HG02840 (cell line): ENCODE measurements around the gene WDR33.

Experiments
- ATAC-seq: cut with Tn5 transposase; IDR thresholded peaks from one replicate; pipeline ENCODE4 v1.9.1; 2021; ENCODE audit warnings: mild to moderate bottlenecking, moderate library complexity, moderate number of reproducible peaks; ENCODE audit not compliant: unreplicated experiment, low FRiP score

Gene WDR33

GRCh38 chr2:127769587-127769986 lies 41.4 kb downstream of the WDR33 start:
- ATAC-seq: no peak

- ATAC-seq: no peak
These were observed 42.0 kb downstream of the WDR33 start for GRCh38 chr2:127768775-127769479.

- no peak for ATAC-seq
These were observed 47.2 kb downstream of the WDR33 start for GRCh38 chr2:127763776-127764175.

- no peak for ATAC-seq
These were observed 48.1 kb downstream of the WDR33 start for GRCh38 chr2:127762846-127763245.

GRCh38 chr2:127762441-127762840 lies 48.5 kb downstream of the WDR33 start:
- ATAC-seq: no peak

- no peak for ATAC-seq
These were observed 51.0 kb downstream of the WDR33 start for GRCh38 chr2:127759931-127760330.

GRCh38 chr2:127754186-127754585 lies 56.8 kb downstream of the WDR33 start:
- ATAC-seq: no peak

- ATAC-seq: no peak
These were observed 57.6 kb downstream of the WDR33 start for GRCh38 chr2:127753374-127753773.

- peak; percentile 89 for ATAC-seq
These were observed 61.4 kb downstream of the WDR33 start for GRCh38 chr2:127749537-127749936.

- ATAC-seq: no peak
These were observed 63.4 kb downstream of the WDR33 start for GRCh38 chr2:127747621-127748020.

GRCh38 chr2:127743477-127744026 lies 67.4 kb downstream of the WDR33 start:
- ATAC-seq: no peak

GRCh38 chr2:127740665-127741288 lies 70.2 kb downstream of the WDR33 start:
- ATAC-seq: no peak

- ATAC-seq: no peak
These were observed 71.2 kb downstream of the WDR33 start for GRCh38 chr2:127739800-127740199.

GRCh38 chr2:127737892-127738291 lies 73.1 kb downstream of the WDR33 start:
- ATAC-seq: no peak

GRCh38 chr2:127735537-127736399 lies 75.2 kb downstream of the WDR33 start:
- ATAC-seq: no peak

- ATAC-seq: no peak
These were observed 75.9 kb downstream of the WDR33 start for GRCh38 chr2:127735044-127735443.

GRCh38 chr2:127733816-127734537 lies 77.0 kb downstream of the WDR33 start:
- ATAC-seq: no peak

- no peak for ATAC-seq
These were observed 77.7 kb downstream of the WDR33 start for GRCh38 chr2:127733113-127733815.

GRCh38 chr2:127726158-127726880 lies 84.7 kb downstream of the WDR33 start:
- ATAC-seq: no peak
